Natural killer cell (primary cell): ENCODE data around the gene COL20A1. TPM values are rescaled to one million over a fixed set of nuclear protein-coding genes. Genes with fewer than 3 reads are reported as not detected.

Experiments
- ATAC-seq, 3 donors: fragments of 150-1000 bp in 2 of 3; fragments of 200-7000 bp in 1 of 3; cut with Tn5 transposase; 1 replicate in 1 of 3; 2 replicates in 2 of 3; pipeline ENCODE4 v1.10.0; 2021; ENCODE audit warnings: mild to moderate bottlenecking in 2 of 3, moderate library complexity in 2 of 3
- DNase-seq, 2 donors: peaks; one replicate each; pipeline versions ENCODE4 v3.0.0 to v3.0.0-alpha.2; 2013 to 2021; ENCODE audit warnings: mixed read lengths in 1 of 2
- H3K27ac ChIP-seq: one replicate; pipeline ENCODE4 v1.5.1; 2013; ENCODE audit warnings: mild to moderate bottlenecking, low read length
- H3K27me3 ChIP-seq: one replicate; pipeline ENCODE4 v1.6.1; 2013; ENCODE audit warnings: low read length; ENCODE audit not compliant: control insufficient read depth, insufficient read depth
- H3K36me3 ChIP-seq: one replicate; pipeline ENCODE4 v1.6.1; 2013; ENCODE audit warnings: low read length; ENCODE audit not compliant: control insufficient read depth, insufficient read depth
- H3K4me1 ChIP-seq: one replicate; pipeline ENCODE4 v1.6.1; 2013; ENCODE audit warnings: low read length; ENCODE audit not compliant: control insufficient read depth, insufficient read depth
- H3K4me3 ChIP-seq: one replicate; pipeline ENCODE4 v1.5.1; 2013; ENCODE audit warnings: low read length
- H3K9me3 ChIP-seq: one replicate; pipeline ENCODE4 v1.6.1; 2013; ENCODE audit warnings: low read length; ENCODE audit not compliant: control insufficient read depth, insufficient read depth
- H3K27ac Mint-ChIP-seq, 2 donors: one replicate each; pipeline ENCODE4 v1.8.0; 2022; ENCODE audit warnings: mild to moderate bottlenecking in 2 of 2, mixed read lengths in 2 of 2, moderate library complexity in 1 of 2
- H3K27me3 Mint-ChIP-seq, 2 donors: one replicate each; pipeline ENCODE4 v1.8.0; 2022; ENCODE audit warnings: low read depth in 2 of 2, mixed read lengths in 2 of 2
- H3K36me3 Mint-ChIP-seq: one replicate; pipeline ENCODE4 v1.8.0; 2022; ENCODE audit warnings: mixed read lengths
- H3K4me1 Mint-ChIP-seq, 2 donors: one replicate each; pipeline ENCODE4 v1.8.0; 2022; ENCODE audit warnings: mixed read lengths in 2 of 2
- H3K4me3 Mint-ChIP-seq: one replicate; pipeline ENCODE4 v1.8.0; 2022; ENCODE audit warnings: mild to moderate bottlenecking, moderate library complexity, mixed read lengths
- H3K9me3 Mint-ChIP-seq, 2 donors: one replicate each; pipeline ENCODE4 v1.8.0; 2022; ENCODE audit warnings: mixed read lengths in 2 of 2
- WGBS: methylation state at CpG from one replicate; pipeline ENCODE4 v1.1.7; 2013; ENCODE audit warnings: missing lambda C conversion rate; ENCODE audit not compliant: insufficient coverage; 5-methylcytosine and 5-hydroxymethylcytosine counted together
- intact Hi-C: fragments of 100-400 bp; cut with micrococcal nuclease; formaldehyde crosslinking; loops from one replicate; pipeline ENCODE4 v1.14.2; 2022
- total RNA-seq, 4 donors: library from RNA; stranded (reverse); fragments of 120-200 nt in 1 of 4; gene quantifications; one replicate each; pipeline versions ENCODE4 v1.2.3 to v1.2.4, GENCODE V29; 2013 to 2022
- TF ChIP-seq, protein P1 (sequence below): fragments of 200-600 bp; IDR thresholded peaks from one replicate; pipeline ENCODE4 v1.8.0; 2022; ENCODE audit warnings: antibody characterized with exemption

The COL20A1 gene
- total RNA-seq, 3 donors from 2014 or later (not counting 1 experiment from before 2014, with no cell fraction given): 0.12 to 0.33 TPM; not detected in 1

DNA sequence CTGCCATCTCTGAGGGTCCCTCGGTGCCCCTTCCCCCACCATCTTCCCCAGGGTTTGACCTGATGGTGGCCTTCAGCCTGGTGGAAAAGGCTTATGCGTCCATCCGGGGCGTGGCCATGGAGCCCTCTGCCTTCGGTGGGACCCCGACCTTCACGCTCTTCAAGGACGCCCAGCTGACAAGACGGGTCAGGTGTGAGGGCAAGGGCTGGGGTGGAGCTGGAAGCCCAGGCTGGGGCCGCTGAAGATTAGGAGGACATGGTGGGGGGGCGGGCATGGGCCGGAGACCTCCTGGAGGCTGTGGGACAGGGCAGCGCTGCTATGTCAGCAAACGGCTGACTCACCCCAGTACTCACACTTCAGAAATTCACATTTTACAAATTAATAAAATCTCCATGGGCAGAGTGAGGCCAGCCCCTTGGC is 23.5 kb downstream of the COL20A1 start:
- no peaks in the 10 kb centered on the region for H3K9me3 Mint-ChIP-seq
- H3K4me1 Mint-ChIP-seq: no peaks in the 10 kb centered on the region
- Histone ChIP-seq H3K27me3 (no peaks in the 10 kb centered on the region), H3K9me3 (no peaks in the 10 kb centered on the region), H3K4me1 (peaks cover 3% of the 10 kb centered on the region), H3K27ac (no peak overlapping the region), H3K4me3 (no peak overlapping the region), H3K36me3 (no peaks in the 10 kb centered on the region)
- H3K27me3 Mint-ChIP-seq: no peaks in the 10 kb centered on the region
- H3K36me3 Mint-ChIP-seq: no peaks in the 10 kb centered on the region
- intact Hi-C loops: no loop called here
- H3K4me3 Mint-ChIP-seq: no peak overlapping the region
- DNase-seq (no peak), ATAC-seq (no peak)
- TF ChIP-seq, protein P1, sequence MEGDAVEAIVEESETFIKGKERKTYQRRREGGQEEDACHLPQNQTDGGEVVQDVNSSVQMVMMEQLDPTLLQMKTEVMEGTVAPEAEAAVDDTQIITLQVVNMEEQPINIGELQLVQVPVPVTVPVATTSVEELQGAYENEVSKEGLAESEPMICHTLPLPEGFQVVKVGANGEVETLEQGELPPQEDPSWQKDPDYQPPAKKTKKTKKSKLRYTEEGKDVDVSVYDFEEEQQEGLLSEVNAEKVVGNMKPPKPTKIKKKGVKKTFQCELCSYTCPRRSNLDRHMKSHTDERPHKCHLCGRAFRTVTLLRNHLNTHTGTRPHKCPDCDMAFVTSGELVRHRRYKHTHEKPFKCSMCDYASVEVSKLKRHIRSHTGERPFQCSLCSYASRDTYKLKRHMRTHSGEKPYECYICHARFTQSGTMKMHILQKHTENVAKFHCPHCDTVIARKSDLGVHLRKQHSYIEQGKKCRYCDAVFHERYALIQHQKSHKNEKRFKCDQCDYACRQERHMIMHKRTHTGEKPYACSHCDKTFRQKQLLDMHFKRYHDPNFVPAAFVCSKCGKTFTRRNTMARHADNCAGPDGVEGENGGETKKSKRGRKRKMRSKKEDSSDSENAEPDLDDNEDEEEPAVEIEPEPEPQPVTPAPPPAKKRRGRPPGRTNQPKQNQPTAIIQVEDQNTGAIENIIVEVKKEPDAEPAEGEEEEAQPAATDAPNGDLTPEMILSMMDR: no peak
- no peak overlapping the region for H3K27ac Mint-ChIP-seq
- 89% methylated on average over 14 of the region's 14 CpGs for WGBS

- no peak overlapping the region for H3K27ac ChIP-seq
- no peak overlapping the region for H3K4me3 ChIP-seq
- no peaks in the 10 kb centered on the region for H3K9me3 ChIP-seq
- no peaks in the 10 kb centered on the region for H3K36me3 Mint-ChIP-seq
- whole genome bisulfite sequencing: 85% methylated on average over 5 of the region's 6 CpGs
- peaks cover under 1% of the 10 kb centered on the region for H3K4me1 ChIP-seq
- ATAC-seq (no peak), DNase-seq (no peak)
- H3K27ac Mint-ChIP-seq: no peak overlapping the region
- no peak overlapping the region for H3K4me3 Mint-ChIP-seq
- H3K27me3 Mint-ChIP-seq: no peaks in the 10 kb centered on the region
- intact Hi-C loops: no loop called here
- no peaks in the 10 kb centered on the region for H3K4me1 Mint-ChIP-seq
- H3K36me3 ChIP-seq: no peaks in the 10 kb centered on the region
- TF ChIP-seq, protein P1: no peak
- H3K27me3 ChIP-seq: no peaks in the 10 kb centered on the region
- H3K9me3 Mint-ChIP-seq: no peaks in the 10 kb centered on the region
These were observed 24.1 kb downstream of the COL20A1 start for GRCh38 chr20:63317061-63317460.

- Mint-ChIP-seq H3K9me3 (no peaks in the 10 kb centered on the region), H3K27ac (no peak overlapping the region), H3K4me1 (no peaks in the 10 kb centered on the region), H3K36me3 (no peaks in the 10 kb centered on the region), H3K4me3 (no peak overlapping the region), H3K27me3 (no peaks in the 10 kb centered on the region)
- Histone ChIP-seq H3K27ac (no peak overlapping the region), H3K4me3 (no peak overlapping the region), H3K27me3 (no peaks in the 10 kb centered on the region), H3K9me3 (no peaks in the 10 kb centered on the region), H3K36me3 (no peaks in the 10 kb centered on the region), H3K4me1 (no peaks in the 10 kb centered on the region)
- DNase-seq (no peak), ATAC-seq (no peak)
- intact Hi-C loops: no loop called here
- WGBS: 79% methylated on average over 18 of the region's 18 CpGs
- TF ChIP-seq, protein P1: no peak
These were observed 24.8 kb downstream of the COL20A1 start for GRCh38 chr20:63317601-63318291.
